HEK293 (cell line): Measurements from ENCODE around the gene PRR33.
A peak's percentile ranks its signal among the peaks of the same experiment; 100 is the strongest.

Experiments used
- CTCF ChIA-PET: fragments of 350-600 bp; formaldehyde crosslinking; extraction: SDS; loops from one replicate; lab custom pipeline; 2021; ENCODE audit warnings: antibody characterized with exemption; lab: Yijun Ruan, JAX
- POLR2A ChIA-PET: fragments of 300-600 bp; formaldehyde crosslinking; extraction: SDS; loops from one replicate; lab custom pipeline; 2020; ENCODE audit warnings: antibody characterized with exemption, inconsistent platforms; lab: Yijun Ruan, JAX
- H3K27ac ChIP-seq: fragments of 200-500 bp; sonication (Bioruptor generic); 2 replicates; pipeline ENCODE4 v1.5.1; 2014; ENCODE audit warnings: low read depth, low read length, control low read depth, inconsistent platforms; ENCODE audit errors: extremely low read depth
- H3K36me3 ChIP-seq, 2 experiments: fragments of 200-500 bp in 1 of 2; sonication (Bioruptor generic) in 1 of 2; 1 replicate in 1 of 2; 2 replicates in 1 of 2; pipeline ENCODE4 v1.5.1; 2014 to 2017; ENCODE audit warnings: inconsistent platforms in 2 of 2, low read length in 2 of 2; ENCODE audit not compliant: control insufficient read depth in 2 of 2, insufficient read depth in 1 of 2
- H3K4me1 ChIP-seq: fragments of 200-500 bp; sonication (Bioruptor generic); 2 replicates; pipeline ENCODE4 v1.5.1; 2014; ENCODE audit warnings: mild to moderate bottlenecking, low read length, inconsistent platforms; ENCODE audit not compliant: control insufficient read depth, insufficient read depth
- H3K4me3 ChIP-seq: 2 replicates; pipeline ENCODE4 v1.5.1; 2011; ENCODE audit warnings: low read depth, mild to moderate bottlenecking, control low read depth, low read length, moderate library complexity
- H3K9me3 ChIP-seq: fragments of 200-500 bp; sonication (Bioruptor generic); 2 replicates; pipeline ENCODE4 v1.5.1; 2014; ENCODE audit warnings: low read depth, low read length, inconsistent platforms; ENCODE audit not compliant: control insufficient read depth, insufficient read depth
- GLIS1 ChIP-seq: fragments of 450-650 bp; formaldehyde crosslinking; IDR thresholded peaks from 2 replicates; pipeline ENCODE4 v1.5.1; 2016; ENCODE audit warnings: missing biosample characterization, missing genetic modification characterization
- GLIS2 ChIP-seq: fragments of 450-650 bp; formaldehyde crosslinking; IDR thresholded peaks from 2 replicates; pipeline ENCODE4 v1.5.1; 2016; ENCODE audit warnings: missing biosample characterization, missing genetic modification characterization
- PRDM10 ChIP-seq: fragments of 450-650 bp; formaldehyde crosslinking; IDR thresholded peaks from 2 replicates; pipeline ENCODE4 v1.5.1; 2016; ENCODE audit warnings: missing biosample characterization, missing genetic modification characterization
- SALL2 ChIP-seq: fragments of 450-650 bp; formaldehyde crosslinking; IDR thresholded peaks from 2 replicates; pipeline ENCODE4 v1.5.0; 2017; ENCODE audit warnings: missing biosample characterization, mild to moderate bottlenecking, missing genetic modification characterization, borderline replicate concordance
- ZBTB10 ChIP-seq: fragments of 450-650 bp; formaldehyde crosslinking; IDR thresholded peaks from 2 replicates; pipeline ENCODE4 v1.5.1; 2016; ENCODE audit warnings: missing biosample characterization, missing genetic modification characterization
- ZBTB6 ChIP-seq: fragments of 450-650 bp; formaldehyde crosslinking; IDR thresholded peaks from 2 replicates; pipeline ENCODE4 v1.5.1; 2017; ENCODE audit warnings: missing biosample characterization, missing genetic modification characterization
- ZFP37 ChIP-seq: fragments of 450-650 bp; formaldehyde crosslinking; IDR thresholded peaks from 2 replicates; pipeline ENCODE4 v1.5.1; 2016; ENCODE audit warnings: missing biosample characterization, missing genetic modification characterization
- ZFP41 ChIP-seq: fragments of 450-650 bp; formaldehyde crosslinking; IDR thresholded peaks from 2 replicates; pipeline ENCODE4 v1.5.1; 2016; ENCODE audit warnings: missing biosample characterization, missing genetic modification characterization, borderline replicate concordance
- ZNF132 ChIP-seq: fragments of 450-650 bp; formaldehyde crosslinking; IDR thresholded peaks from 2 replicates; pipeline ENCODE4 v1.5.1; 2017; ENCODE audit warnings: missing biosample characterization, missing genetic modification characterization, borderline replicate concordance
- ZNF221 ChIP-seq: fragments of 450-650 bp; formaldehyde crosslinking; IDR thresholded peaks from 2 replicates; pipeline ENCODE4 v1.5.1; 2017; ENCODE audit warnings: missing biosample characterization, missing genetic modification characterization, borderline replicate concordance
- ZNF324 ChIP-seq: fragments of 450-650 bp; formaldehyde crosslinking; IDR thresholded peaks from 2 replicates; pipeline ENCODE4 v1.5.1; 2016; ENCODE audit warnings: missing biosample characterization, missing genetic modification characterization
- ZNF416 ChIP-seq: fragments of 450-650 bp; formaldehyde crosslinking; IDR thresholded peaks from 2 replicates; pipeline ENCODE4 v1.5.1; 2016; ENCODE audit warnings: missing biosample characterization, missing genetic modification characterization
- ZNF521 ChIP-seq: fragments of 450-650 bp; formaldehyde crosslinking; IDR thresholded peaks from 2 replicates; pipeline ENCODE4 v1.5.1; 2017; ENCODE audit warnings: missing biosample characterization, mild to moderate bottlenecking, missing genetic modification characterization
- ZNF596 ChIP-seq: fragments of 450-650 bp; IDR thresholded peaks from 2 replicates; pipeline ENCODE4 v1.5.0; 2018; ENCODE audit warnings: missing biosample characterization, mild to moderate bottlenecking, missing genetic modification characterization, moderate library complexity
- ZNF600 ChIP-seq: fragments of 450-650 bp; formaldehyde crosslinking; IDR thresholded peaks from 2 replicates; pipeline ENCODE4 v1.5.1; 2016; ENCODE audit warnings: missing biosample characterization, missing genetic modification characterization

The PRR33 gene

DNA sequence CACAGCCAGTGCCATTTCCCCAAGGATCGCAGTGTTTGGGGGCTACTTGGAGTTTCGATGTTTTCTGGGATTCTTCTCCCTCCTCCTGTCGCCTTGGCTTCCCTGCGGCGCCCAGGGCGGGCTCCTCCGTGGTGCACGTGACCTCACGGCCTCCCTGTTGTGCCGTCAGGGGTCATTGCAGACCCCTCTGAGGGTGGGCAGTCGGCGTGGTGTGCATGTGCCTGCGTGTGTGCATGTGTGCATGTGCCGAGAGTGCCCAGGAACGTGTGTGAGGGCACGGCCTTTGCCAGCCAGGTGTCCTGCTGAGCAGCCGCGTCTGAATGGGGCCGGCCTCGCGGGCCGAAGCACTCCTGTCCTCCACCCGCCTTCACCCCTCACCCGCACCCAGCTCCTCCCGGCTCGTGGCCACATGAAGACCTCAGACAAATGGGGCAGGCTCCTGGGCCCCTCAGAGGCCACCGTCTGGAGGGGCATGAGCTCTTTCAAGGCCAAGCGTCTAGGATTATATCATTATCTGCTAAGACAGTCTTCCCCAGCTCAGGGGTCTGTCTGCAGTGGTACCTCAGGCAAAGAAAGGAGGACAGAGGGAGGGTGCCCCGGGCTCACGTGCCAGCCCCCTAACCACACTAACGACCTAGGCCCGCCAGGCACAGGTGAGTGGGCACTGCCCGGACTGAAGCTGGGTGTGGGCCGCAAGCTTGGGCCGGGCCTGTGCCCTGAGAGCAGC, 46.1 kb upstream of the PRR33 start:
- Histone ChIP-seq H3K4me1 (no peaks in the 10 kb centered on the region), H3K4me3 (no peak overlapping the region), H3K9me3 (no peaks in the 10 kb centered on the region), H3K36me3 (no peaks in the 10 kb centered on the region), H3K27ac (no peak overlapping the region)
- ChIA-PET CTCF (interaction anchor here (0.6 to 1.3 kb wide), 3 partner anchors 213 to 219 kb away, joined by 3 to 6 read pairs (median 4); no protein-coding TSS in a partner anchor), POLR2A (no interaction called here)
- no peak for TF ChIP-seq ZNF132 (tag by site-specific recombination)
- TF ChIP-seq ZNF221 (tag by site-specific recombination) = no peak
- no peak for TF ChIP-seq ZNF596 (tag by site-specific recombination)
- no peak for TF ChIP-seq ZBTB6 (tag by site-specific recombination)

DNA sequence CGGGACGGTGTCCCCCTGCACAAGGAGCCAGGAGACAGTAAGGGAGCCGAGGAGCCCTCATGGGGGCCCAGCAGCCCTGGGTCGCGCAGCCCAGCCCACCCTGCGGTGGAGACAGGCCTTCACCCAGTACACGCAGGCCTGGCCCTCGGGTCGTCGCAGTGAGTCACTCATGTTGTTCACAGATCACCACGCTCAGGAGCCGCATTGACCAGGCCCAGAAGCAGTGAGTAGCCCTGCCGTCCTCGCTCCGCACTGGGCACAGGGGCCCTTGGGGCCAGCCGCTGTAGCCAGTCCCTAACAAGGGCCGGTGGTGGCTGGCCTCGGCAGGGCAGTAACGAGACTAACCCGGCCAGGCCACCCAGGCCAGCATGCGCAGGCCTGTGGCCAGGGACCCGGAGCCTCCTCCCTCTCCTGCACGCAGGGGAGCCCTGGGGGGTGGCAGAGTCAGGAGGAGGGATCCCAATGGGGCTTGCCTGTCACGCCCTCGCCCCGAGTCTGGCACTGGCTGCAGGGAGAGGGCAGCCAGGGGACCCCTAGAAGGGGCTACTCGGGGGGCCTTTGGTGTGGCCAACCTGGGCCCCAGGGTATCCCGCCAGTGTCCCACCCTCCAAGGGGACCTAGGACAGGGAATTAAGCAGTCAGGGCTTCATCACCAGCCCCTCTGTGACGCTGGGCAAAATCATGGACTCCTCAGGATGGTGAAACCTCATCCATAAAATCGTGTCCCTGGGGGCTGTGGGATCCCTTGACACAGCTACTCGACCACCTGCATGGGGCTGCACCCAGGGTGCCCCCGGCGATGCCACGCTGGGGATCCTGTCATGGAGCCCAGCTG, 45.3 kb upstream of the PRR33 start:
- Histone ChIP-seq H3K36me3 (no peaks in the 10 kb centered on the region), H3K4me1 (no peaks in the 10 kb centered on the region), H3K4me3 (no peak overlapping the region), H3K9me3 (no peaks in the 10 kb centered on the region), H3K27ac (no peak overlapping the region)
- POLR2A ChIA-PET = interaction anchor here (0.6 kb wide), 1 partner anchor 39 kb away, joined by 3 read pairs; no protein-coding TSS in a partner anchor
- TF ChIP-seq SALL2 = no peak
- no peak for TF ChIP-seq ZNF416
- TF ChIP-seq ZBTB6 (tag by site-specific recombination) = no peak
- 0 out of 2 replicates have a peak, but pooled peaks have one; percentile 20 for TF ChIP-seq GLIS2 (tag by site-specific recombination)
- TF ChIP-seq GLIS1 (tag by site-specific recombination) = 0 out of 2 replicates have a peak, but pooled peaks have one; percentile 10
- no peak for TF ChIP-seq PRDM10 (tag by site-specific recombination)
- CTCF ChIA-PET = interaction anchor here (1.3 kb wide), 1 partner anchor 215 kb away, joined by 4 read pairs; no protein-coding TSS in a partner anchor

- H3K9me3 ChIP-seq = no peaks in the 10 kb centered on the region
- ChIA-PET CTCF (interaction anchor here (1.3 kb wide), 1 partner anchor 54 kb away, joined by 5 read pairs; no protein-coding TSS in a partner anchor), POLR2A (interaction anchor here (0.6 kb wide), 1 partner anchor 39 kb away, joined by 3 read pairs; no protein-coding TSS in a partner anchor)
- no peaks in the 10 kb centered on the region for H3K36me3 ChIP-seq
- H3K27ac ChIP-seq = no peak overlapping the region
- no peak overlapping the region for H3K4me3 ChIP-seq
- H3K4me1 ChIP-seq = no peaks in the 10 kb centered on the region
- TF ChIP-seq ZBTB10 (tag by site-specific recombination) (no peak), ZFP37 (no peak), ZNF596 (tag by site-specific recombination) (no peak), ZNF324 (no peak), ZFP41 (tag by site-specific recombination) (no peak), ZNF600 (tag by site-specific recombination) (no peak), ZNF521 (tag by site-specific recombination) (no peak)
Observed at GRCh38 chr11:1936072-1936780, 44.5 kb upstream of the PRR33 start.
